Rectal smooth muscle tissue (tissue), 1 donor: ENCODE measurements around the gene MAJIN.
A peak's percentile ranks its signal among the peaks of the same experiment; 100 is the strongest.

Experiments
- H3K27ac ChIP-seq: one replicate; pipeline ENCODE4 v1.7.0; 2013; ENCODE audit warnings: low read depth, low read length, inconsistent platforms
- H3K27me3 ChIP-seq: one replicate; pipeline ENCODE4 v1.7.0; 2013; ENCODE audit warnings: low read length; ENCODE audit not compliant: control insufficient read depth, insufficient read depth
- H3K36me3 ChIP-seq: one replicate; pipeline ENCODE4 v1.7.0; 2013; ENCODE audit warnings: low read length; ENCODE audit not compliant: control insufficient read depth, insufficient read depth
- H3K4me1 ChIP-seq: one replicate; pipeline ENCODE4 v1.7.0; 2013; ENCODE audit warnings: low read length; ENCODE audit not compliant: control insufficient read depth, insufficient read depth
- H3K4me3 ChIP-seq: one replicate; pipeline ENCODE4 v1.7.0; 2013; ENCODE audit warnings: low read length
- H3K9ac ChIP-seq: one replicate; pipeline ENCODE4 v1.7.0; 2013; ENCODE audit warnings: low read length

MAJIN gene

GRCh38 chr11:64976651-64977050 lies 4.7 kb upstream of the MAJIN start:
- no peaks in the 10 kb centered on the region for H3K4me1 ChIP-seq

GRCh38 chr11:64974124-64974523 lies 2.2 kb upstream of the MAJIN start:
- H3K27me3 ChIP-seq = no peaks in the 10 kb centered on the region
- H3K36me3 ChIP-seq = no peaks in the 10 kb centered on the region
- no peak overlapping the region for H3K27ac ChIP-seq
- H3K4me1 ChIP-seq = no peaks in the 10 kb centered on the region
- H3K4me3 ChIP-seq = no peak overlapping the region
- H3K9ac ChIP-seq = no peak overlapping the region

More at GRCh38 chr11:64976651-64977050, 4.7 kb upstream of the MAJIN start:
- Histone ChIP-seq H3K36me3 (no peaks in the 10 kb centered on the region), H3K9ac (no peak overlapping the region), H3K27ac (no peak overlapping the region), H3K27me3 (no peaks in the 10 kb centered on the region), H3K4me3 (no peak overlapping the region)

- Histone ChIP-seq H3K27me3 (no peaks in the 10 kb centered on the region), H3K9ac (no peak overlapping the region), H3K4me3 (no peak overlapping the region), H3K27ac (no peak overlapping the region), H3K36me3 (no peaks in the 10 kb centered on the region), H3K4me1 (no peaks in the 10 kb centered on the region)
Measured at GRCh38 chr11:64970731-64971151, 1.2 kb downstream of the MAJIN start.

- no peak overlapping the region for H3K4me3 ChIP-seq
- no peak overlapping the region for H3K9ac ChIP-seq
- no peaks in the 10 kb centered on the region for H3K36me3 ChIP-seq
- H3K4me1 ChIP-seq = no peaks in the 10 kb centered on the region
- H3K27ac ChIP-seq = no peak overlapping the region
- no peaks in the 10 kb centered on the region for H3K27me3 ChIP-seq
Measured at GRCh38 chr11:64969209-64969608, 2.7 kb downstream of the MAJIN start.

GRCh38 chr11:64967375-64967774 lies 4.5 kb downstream of the MAJIN start:
- H3K4me1 ChIP-seq = no peaks in the 10 kb centered on the region
- H3K4me3 ChIP-seq = no peak overlapping the region
- no peaks in the 10 kb centered on the region for H3K36me3 ChIP-seq
- no peak overlapping the region for H3K27ac ChIP-seq
- H3K9ac ChIP-seq = no peak overlapping the region
- no peaks in the 10 kb centered on the region for H3K27me3 ChIP-seq

GRCh38 chr11:64963072-64963631 lies 8.8 kb downstream of the MAJIN start:
- Histone ChIP-seq H3K4me3 (no peak overlapping the region), H3K36me3 (no peaks in the 10 kb centered on the region), H3K4me1 (no peaks in the 10 kb centered on the region), H3K27me3 (no peaks in the 10 kb centered on the region), H3K27ac (no peak overlapping the region), H3K9ac (no peak overlapping the region)

- no peak overlapping the region for H3K27ac ChIP-seq
- no peaks in the 10 kb centered on the region for H3K27me3 ChIP-seq
- H3K4me1 ChIP-seq = no peaks in the 10 kb centered on the region
- no peaks in the 10 kb centered on the region for H3K36me3 ChIP-seq
- H3K4me3 ChIP-seq = no peak overlapping the region
- no peak overlapping the region for H3K9ac ChIP-seq
Measured at GRCh38 chr11:64960719-64961118, 11.2 kb downstream of the MAJIN start.

- no peak overlapping the region for H3K4me3 ChIP-seq
- H3K9ac ChIP-seq = no peak overlapping the region
- H3K27ac ChIP-seq = no peak overlapping the region
- H3K27me3 ChIP-seq = no peaks in the 10 kb centered on the region
- no peaks in the 10 kb centered on the region for H3K36me3 ChIP-seq
- peaks cover 3% of the 10 kb centered on the region for H3K4me1 ChIP-seq
Measured at GRCh38 chr11:64959498-64959897, 12.4 kb downstream of the MAJIN start.

GRCh38 chr11:64954201-64954600 lies 17.7 kb downstream of the MAJIN start:
- Histone ChIP-seq H3K4me1 (peaks cover 5% of the 10 kb centered on the region), H3K27me3 (no peaks in the 10 kb centered on the region), H3K36me3 (no peaks in the 10 kb centered on the region), H3K27ac (peak overlapping the region; percentile 14), H3K4me3 (no peak overlapping the region), H3K9ac (no peak overlapping the region)

GRCh38 chr11:64951529-64951928 lies 20.4 kb downstream of the MAJIN start:
- Histone ChIP-seq H3K4me1 (peaks cover 5% of the 10 kb centered on the region), H3K9ac (no peak overlapping the region), H3K27ac (no peak overlapping the region), H3K36me3 (no peaks in the 10 kb centered on the region), H3K27me3 (no peaks in the 10 kb centered on the region), H3K4me3 (no peak overlapping the region)

- Histone ChIP-seq H3K36me3 (no peaks in the 10 kb centered on the region), H3K27ac (no peak overlapping the region), H3K4me3 (no peak overlapping the region), H3K27me3 (no peaks in the 10 kb centered on the region), H3K9ac (no peak overlapping the region), H3K4me1 (no peaks in the 10 kb centered on the region)
Measured at GRCh38 chr11:64947208-64947814, 24.6 kb downstream of the MAJIN start.

- Histone ChIP-seq H3K36me3 (peaks cover 17% of the 10 kb centered on the region), H3K4me3 (no peak overlapping the region), H3K4me1 (no peaks in the 10 kb centered on the region), H3K27me3 (no peaks in the 10 kb centered on the region), H3K27ac (no peak overlapping the region), H3K9ac (no peak overlapping the region)
Measured at GRCh38 chr11:64936539-64936938, 35.4 kb downstream of the MAJIN start.

GRCh38 chr11:64935359-64936081 lies 36.4 kb downstream of the MAJIN start, which contains the start of gene GPHA2:
GPHA2 (minus strand) TSS chr11:64935893; CDS start chr11:64935460, 433 bp downstream.
- no peaks in the 10 kb centered on the region for H3K27me3 ChIP-seq
- H3K27ac ChIP-seq = no peak within 1 kb of the TSS
- peaks cover 26% of the 10 kb centered on the region for H3K36me3 ChIP-seq
- H3K9ac ChIP-seq = no peak within 1 kb of the TSS
- no peak within 1 kb of the TSS for H3K4me3 ChIP-seq
- H3K4me1 ChIP-seq = no peaks in the 10 kb centered on the region
